NCI-H774 (cell line): ENCODE measurements around the gene KRTAP12-4.
"Not testable (repeated sequence)": the region's sequence is repeated elsewhere in the genome, so short reads cannot be mapped to it uniquely, and the experiment has no call there.

Experiments used
- DNase-seq: peaks from one replicate; lab custom pipeline; 2025; lab: John Stamatoyannopoulos, UW

The KRTAP12-4 gene

GRCh38 chr21:44632067-44632466, 22.4 kb downstream of the KRTAP12-4 start:
- no peak for DNase-seq

DNA sequence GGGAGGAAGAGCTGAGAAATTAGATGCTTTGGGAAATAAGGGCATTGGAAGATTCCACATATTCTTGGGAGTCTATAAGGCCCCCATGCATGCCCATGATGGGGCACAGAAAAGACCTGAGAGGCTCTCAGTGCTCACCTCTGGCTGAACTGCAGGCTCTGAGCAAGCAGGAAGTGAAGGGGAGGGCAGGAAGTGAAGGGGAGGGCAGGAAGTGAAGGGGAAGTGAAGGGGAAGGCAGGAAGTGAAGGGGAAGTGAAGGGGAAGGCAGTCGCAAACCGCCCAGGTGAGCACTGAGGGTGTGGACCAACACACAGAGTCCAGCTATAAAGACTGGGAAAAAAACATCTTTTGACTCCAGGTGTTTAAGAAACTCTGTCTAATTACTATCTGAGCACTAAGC, 24.0 kb downstream of the KRTAP12-4 start:
- DNase-seq = no peak

GRCh38 chr21:44628707-44629391, 25.6 kb downstream of the KRTAP12-4 start:
- DNase-seq = no peak

DNA sequence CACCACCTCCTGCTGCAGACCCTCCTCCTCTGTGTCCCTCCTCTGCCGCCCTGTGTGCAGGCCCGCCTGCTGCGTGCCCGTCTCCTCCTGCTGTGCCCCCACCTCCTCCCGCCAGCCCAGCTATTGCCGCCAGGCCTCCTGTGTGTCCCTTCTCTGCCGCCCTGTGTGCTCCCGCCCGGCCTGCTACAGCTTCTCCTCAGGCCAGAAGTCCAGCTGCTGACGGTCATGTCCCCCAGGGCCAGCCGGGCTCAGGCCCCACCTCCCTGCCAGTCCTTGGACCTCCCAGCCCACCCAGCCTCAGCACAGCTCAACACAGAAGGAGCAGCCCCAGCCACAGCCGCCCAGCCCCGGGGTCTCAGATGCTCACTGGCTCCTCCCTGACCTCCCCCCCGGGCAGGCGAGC, 26.6 kb downstream of the KRTAP12-4 start:
- not testable (repeated sequence) for DNase-seq

DNA sequence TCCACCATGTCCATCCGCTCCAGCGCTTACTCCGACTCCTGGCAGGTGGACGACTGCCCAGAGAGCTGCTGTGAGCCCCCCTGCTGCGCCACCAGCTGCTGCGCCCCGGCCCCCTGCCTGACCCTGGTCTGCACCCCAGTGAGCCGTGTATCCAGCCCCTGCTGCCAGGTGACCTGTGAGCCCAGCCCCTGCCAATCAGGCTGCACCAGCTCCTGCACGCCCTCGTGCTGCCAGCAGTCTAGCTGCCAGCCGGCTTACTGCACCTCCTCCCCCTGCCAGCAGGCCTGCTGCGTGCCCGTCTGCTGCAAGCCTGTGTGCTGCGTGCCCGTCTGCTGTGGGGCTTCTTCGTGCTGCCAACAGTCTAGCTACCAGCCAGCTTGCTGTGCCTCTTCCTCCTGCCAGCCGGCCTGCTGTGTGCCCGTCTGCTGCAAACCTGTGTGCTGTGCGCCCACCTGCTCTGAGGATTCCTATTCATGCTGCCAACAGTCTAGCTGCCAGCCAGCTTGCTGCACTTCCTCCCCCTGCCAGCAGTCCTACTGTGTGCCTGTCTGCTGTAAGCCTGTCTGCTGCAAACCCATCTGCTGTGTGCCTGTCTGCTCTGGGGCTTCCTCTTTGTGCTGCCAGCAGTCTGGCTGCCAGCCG, 27.2 kb downstream of the KRTAP12-4 start:
- DNase-seq = not testable (repeated sequence)

GRCh38 chr21:44626673-44627143, 27.8 kb downstream of the KRTAP12-4 start, which contains the start of gene KRTAP10-9:
TSS of gene KRTAP10-9 (plus strand) at chr21:44627093. CDS start at chr21:44627172, 79 bp downstream.
- DNase-seq = no peak

GRCh38 chr21:44626262-44626661, 28.2 kb downstream of the KRTAP12-4 start:
- no peak for DNase-seq

DNA sequence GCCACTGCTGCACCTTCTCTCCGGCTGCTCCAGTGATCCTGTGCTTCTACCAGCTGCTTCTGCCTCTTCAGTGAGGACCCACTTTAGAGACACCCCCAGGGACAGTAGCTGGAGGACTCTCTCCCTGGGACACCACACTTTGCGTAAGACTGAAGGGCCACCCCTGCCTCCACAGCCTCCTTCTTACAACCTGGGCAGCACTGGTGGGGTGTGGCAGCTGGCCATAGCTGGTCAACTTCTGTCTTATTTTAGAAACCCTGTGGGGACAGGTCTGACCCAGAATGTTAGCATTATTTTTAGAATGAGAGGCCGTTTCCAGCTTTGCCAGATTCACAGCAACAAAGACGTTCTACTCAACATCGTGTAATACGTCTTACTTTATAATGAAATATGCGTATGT, 28.7 kb downstream of the KRTAP12-4 start:
- no peak for DNase-seq

DNA sequence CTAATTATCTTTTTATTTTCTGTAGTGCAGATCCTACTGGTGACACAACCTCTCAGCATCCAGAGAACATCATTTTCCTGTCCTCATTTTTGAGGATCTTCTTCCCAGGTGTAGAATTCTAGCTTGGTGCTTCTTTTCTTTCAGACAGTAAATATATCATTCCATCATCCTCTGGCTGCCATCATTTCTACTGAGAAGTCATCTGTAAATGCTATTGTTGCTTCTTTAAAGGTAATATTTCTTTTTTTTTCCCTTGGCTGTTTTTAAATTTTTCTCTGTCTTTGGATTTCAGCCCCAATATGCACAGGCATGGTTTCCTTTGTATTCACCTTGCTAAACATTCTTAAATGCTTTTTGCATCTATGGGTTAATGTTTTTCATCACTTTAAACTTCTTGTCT, 30.9 kb downstream of the KRTAP12-4 start:
- DNase-seq = no peak

- DNase-seq = no peak
These were observed 34.6 kb downstream of the KRTAP12-4 start for GRCh38 chr21:44619886-44620285.

- no peak for DNase-seq
These were observed 35.5 kb downstream of the KRTAP12-4 start for GRCh38 chr21:44618909-44619308.

DNA sequence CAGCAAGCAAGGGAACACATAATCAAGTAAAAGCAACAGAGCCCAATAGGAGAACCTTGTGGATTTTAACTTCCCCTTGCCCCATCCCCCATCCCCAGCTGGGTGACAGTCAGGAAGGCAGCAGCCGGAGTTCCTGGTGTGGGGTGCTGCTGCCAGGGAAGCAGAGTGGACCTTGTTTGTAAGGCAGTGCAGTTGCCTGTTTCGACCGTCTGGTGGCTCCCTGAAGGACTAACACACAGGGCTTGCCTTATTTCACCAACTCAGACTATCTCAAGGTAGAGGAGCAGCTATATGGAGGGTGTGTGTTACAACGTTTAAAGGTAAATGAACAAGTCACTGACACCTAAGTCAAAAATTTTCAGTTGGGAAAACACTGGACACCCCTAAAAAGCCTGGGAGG, 36.0 kb downstream of the KRTAP12-4 start:
- DNase-seq = no peak

GRCh38 chr21:44617071-44617501, 37.4 kb downstream of the KRTAP12-4 start:
- no peak for DNase-seq

GRCh38 chr21:44616591-44616926, 37.9 kb downstream of the KRTAP12-4 start:
- no peak for DNase-seq

DNA sequence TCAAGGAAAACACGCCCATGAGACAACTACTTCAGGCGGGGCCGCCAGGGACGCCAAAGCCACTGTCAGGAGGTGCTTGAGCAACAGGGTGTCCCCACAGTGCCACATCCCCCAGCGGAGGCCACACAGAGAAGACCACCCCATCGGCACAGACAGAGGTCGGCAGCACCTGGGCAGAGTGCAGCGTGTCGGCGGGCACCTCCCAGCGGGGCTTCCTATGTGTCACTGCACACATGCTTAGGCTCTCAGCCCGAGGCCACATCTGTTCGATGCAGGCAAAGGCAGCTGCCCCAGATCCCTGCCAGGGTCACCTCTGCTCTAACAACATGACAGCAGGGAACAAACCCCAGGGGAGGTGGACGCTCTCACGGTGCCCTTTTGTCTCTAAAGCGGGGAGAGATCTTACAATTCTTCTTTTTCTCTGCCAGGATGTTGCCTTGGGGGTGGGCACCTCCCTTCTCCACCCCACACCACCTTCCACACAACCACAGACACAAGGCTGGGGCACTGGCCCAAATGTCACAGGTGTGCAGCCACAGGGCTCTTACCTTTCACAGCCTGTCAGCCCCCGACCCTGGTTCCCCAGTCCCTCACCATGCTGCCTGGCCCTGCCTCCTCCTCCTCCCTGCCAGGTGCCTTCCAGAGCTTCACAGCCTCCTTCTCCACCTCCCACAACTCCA, 38.4 kb downstream of the KRTAP12-4 start:
- no peak for DNase-seq

DNA sequence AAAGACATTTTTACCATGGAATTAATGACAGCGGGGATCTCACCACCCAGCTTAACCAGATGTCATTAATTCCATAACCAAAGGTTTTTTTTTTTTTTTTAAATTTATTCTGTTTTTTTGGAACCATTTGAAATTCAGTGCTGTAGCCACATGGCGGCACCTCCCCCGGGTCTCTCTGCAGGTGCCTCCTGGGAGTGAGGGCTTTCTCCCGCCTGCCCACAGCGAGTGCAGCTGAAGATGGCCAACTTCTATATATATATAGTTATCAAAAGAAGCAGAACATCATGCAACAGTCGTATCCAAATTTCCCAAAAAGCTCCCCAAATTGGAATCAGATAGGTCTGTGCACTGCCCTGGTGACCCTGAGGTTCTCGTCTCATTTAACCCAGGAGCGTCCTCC, 39.0 kb downstream of the KRTAP12-4 start:
- no peak for DNase-seq

DNA sequence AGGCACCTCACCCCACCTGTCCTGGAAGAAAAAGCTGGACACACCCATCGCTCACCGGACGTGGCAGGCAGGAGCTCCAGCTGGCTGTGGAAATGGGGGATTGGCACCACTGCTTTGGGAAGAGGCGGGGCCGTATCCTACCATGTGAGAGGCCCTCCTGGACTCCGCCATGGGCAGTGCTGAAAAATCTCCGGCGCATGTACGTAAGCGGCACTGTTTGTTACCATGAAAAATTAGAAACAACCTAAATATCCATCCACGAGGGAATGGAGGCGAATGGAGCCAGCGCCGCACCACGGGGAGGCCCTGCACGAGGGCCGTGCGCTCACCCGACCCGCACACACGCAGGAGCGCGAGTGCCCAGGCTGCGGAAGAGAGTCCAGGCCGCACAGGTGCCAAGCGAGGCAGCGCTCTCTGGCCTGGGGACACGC, 39.5 kb downstream of the KRTAP12-4 start:
- no peak for DNase-seq

DNA sequence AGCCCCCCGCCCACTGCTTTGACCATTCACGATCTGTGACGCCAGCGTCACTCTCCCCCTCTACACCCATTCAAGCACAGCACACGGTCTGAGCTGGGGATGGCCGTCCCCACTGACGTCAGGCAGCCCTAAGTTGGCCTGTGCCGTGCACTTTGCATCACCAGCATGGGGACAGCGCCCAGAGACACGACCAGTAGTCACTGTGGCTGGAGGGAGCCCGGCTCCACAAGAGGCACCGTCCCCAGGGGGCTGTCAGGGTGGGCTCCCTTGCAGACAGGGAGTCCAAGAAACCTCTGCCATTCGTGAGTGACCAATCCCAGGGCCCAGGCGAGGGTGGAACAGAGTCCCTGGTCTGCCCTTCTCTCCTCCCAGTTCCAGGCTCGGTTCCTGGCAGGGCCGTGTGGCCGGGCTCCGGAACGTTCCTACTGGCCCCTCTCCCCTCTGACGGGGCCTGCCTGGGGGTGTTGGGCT, 40.3 kb downstream of the KRTAP12-4 start:
- DNase-seq = no peak

DNA sequence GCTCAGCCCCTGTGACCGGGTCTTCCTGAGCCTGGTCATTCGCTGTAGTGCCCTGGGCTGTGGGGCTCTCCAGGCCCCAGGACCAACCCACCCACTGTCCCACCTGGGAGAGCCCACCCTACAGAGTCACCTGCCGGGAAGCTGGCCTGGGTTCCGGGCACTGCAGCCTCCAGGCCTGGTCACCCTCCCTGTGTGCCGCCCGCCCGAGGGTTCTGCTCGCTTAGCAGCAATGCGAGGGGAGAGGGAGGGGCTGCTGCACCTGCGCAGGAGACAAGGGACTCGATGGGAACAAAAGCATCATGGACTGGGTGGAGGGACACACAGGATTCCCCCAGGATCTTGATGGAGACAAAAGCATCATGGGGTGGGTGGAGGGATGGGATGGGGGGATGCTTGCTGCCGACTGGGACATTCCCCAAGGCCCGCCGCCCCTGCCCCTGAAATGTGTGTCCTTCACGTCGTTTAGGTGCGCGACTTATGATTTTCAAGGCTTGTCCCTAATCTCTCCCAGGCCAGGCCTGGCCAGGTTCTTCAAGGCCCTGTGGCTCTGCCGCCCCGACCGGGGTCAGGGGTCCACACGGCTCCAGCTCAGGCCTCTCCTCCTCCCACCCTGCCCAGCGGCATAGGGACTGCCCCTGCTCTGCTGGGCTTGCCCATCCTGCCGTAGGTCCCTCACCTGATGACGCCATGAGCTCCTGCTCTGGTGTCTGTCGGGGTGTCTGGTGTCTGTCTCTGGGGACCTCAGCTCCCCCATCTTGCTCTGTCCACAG, 40.9 kb downstream of the KRTAP12-4 start:
- DNase-seq = no peak

- DNase-seq = no peak
These were observed 41.7 kb downstream of the KRTAP12-4 start for GRCh38 chr21:44612669-44613229.

DNA sequence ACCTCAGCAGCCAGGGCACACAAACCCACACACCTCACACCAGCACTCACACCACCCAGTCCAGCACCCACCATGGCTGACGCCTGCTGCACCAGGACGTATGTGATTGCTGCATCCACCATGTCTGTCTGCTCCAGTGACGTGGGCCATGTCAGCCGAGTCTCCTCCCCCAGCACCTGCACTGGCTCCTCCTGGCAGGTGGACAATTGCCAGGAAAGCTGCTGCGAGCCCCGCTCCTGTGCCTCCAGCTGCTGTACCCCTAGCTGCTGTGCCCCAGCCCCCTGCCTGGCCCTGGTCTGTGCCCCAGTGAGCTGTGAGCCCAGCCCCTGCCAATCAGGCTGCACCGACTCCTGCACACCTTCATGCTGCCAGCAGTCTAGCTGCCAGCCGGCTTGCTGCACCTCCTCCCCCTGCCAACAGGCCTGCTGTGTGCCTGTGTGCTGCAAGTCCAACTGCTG, 42.4 kb downstream of the KRTAP12-4 start, which contains the start of gene KRTAP10-8:
KRTAP10-8 (plus strand) TSS at position 51 of the 458 bp plus-strand sequence; CDS start at position 73, 22 bp downstream.
- no peak for DNase-seq

- no peak for DNase-seq
These were observed 42.9 kb downstream of the KRTAP12-4 start for GRCh38 chr21:44611551-44611950.
